HL-60 (cell line): ENCODE results near the gene MGME1.

ENCODE experiments used
- DNase-seq, 2 experiments: peaks; one replicate each; pipeline ENCODE4 v3.0.0-alpha.2; 2010 to 2020; ENCODE audit warnings: low read depth in 1 of 2, low spot score in 1 of 2
- H3K27ac ChIP-seq: fragments of 250-450 bp; sonication (Bioruptor Pico); replicated peaks from 2 replicates; pipeline ENCODE4 v1.5.1; 2020; ENCODE audit warnings: mild to moderate bottlenecking, moderate library complexity
- H3K27me3 ChIP-seq: fragments of 250-450 bp; sonication (Bioruptor Pico); 2 replicates; pipeline ENCODE4 v1.5.1; 2021; ENCODE audit warnings: mild to moderate bottlenecking, moderate library complexity; ENCODE audit not compliant: insufficient read depth, poor library complexity, severe bottlenecking
- H3K4me3 ChIP-seq: replicated peaks from 2 replicates; pipeline ENCODE4 v1.5.1; 2011; ENCODE audit warnings: mild to moderate bottlenecking, control low read depth, low read length; ENCODE audit not compliant: insufficient read depth
- CTCF ChIP-seq: IDR thresholded peaks from one replicate; pipeline ENCODE4 v1.5.1; 2011; ENCODE audit warnings: low read length, control low read depth, inconsistent platforms; ENCODE audit not compliant: insufficient read depth
- GABPA ChIP-seq: IDR thresholded peaks from 2 replicates; pipeline ENCODE4 v1.6.1; 2012; ENCODE audit warnings: low read depth
- POLR2AphosphoS5 ChIP-seq: IDR thresholded peaks from 2 replicates; pipeline ENCODE4 v1.6.1; 2012; ENCODE audit warnings: low read depth
- REST ChIP-seq: IDR thresholded peaks from 2 replicates; pipeline ENCODE4 v1.6.1; 2012; ENCODE audit warnings: low read depth; ENCODE audit not compliant: insufficient replicate concordance
- SPI1 ChIP-seq: IDR thresholded peaks from 2 replicates; pipeline ENCODE4 v1.6.1; 2012; ENCODE audit warnings: low read depth, mild to moderate bottlenecking, borderline replicate concordance

Gene MGME1

GRCh38 chr20:17944854-17945474 lies 23.9 kb upstream of the MGME1 start:
- Histone ChIP-seq H3K27me3 (no peaks in the 10 kb centered on the region), H3K27ac (no peak overlapping the region), H3K4me3 (no peak overlapping the region)
- no peak for DNase-seq
- TF ChIP-seq REST (no peak), CTCF (no peak), SPI1 (no peak), GABPA (no peak)

GRCh38 chr20:17946040-17946439 lies 22.8 kb upstream of the MGME1 start:
- no peak overlapping the region for H3K27ac ChIP-seq
- H3K4me3 ChIP-seq: no peak overlapping the region
- no peaks in the 10 kb centered on the region for H3K27me3 ChIP-seq
- no peak for DNase-seq
- TF ChIP-seq SPI1 (no peak), REST (no peak), CTCF (no peak), GABPA (no peak), POLR2AphosphoS5 (no peak)

- H3K4me3 ChIP-seq: no peak overlapping the region
- H3K27ac ChIP-seq: no peak overlapping the region
- DNase-seq: no peak
- TF ChIP-seq SPI1 (no peak), CTCF (no peak), POLR2AphosphoS5 (no peak), GABPA (no peak), REST (no peak)
- H3K27me3 ChIP-seq: no peaks in the 10 kb centered on the region
Observed at GRCh38 chr20:17946572-17947473, 22.0 kb upstream of the MGME1 start.
